SK-N-SH (cell line): Measurements from ENCODE around the gene MRFAP1L1. TPM values are rescaled to one million over a fixed set of nuclear protein-coding genes. Genes with fewer than 3 reads are reported as not detected.
"Not testable (repeated sequence)": the region's sequence is repeated elsewhere in the genome, so short reads cannot be mapped to it uniquely, and the experiment has no call there.

ENCODE experiments used
- CTCF ChIA-PET: fragments of 300-600, 350-600 bp; formaldehyde crosslinking; extraction: SDS; loops from one replicate; lab custom pipeline; 2021; lab: Yijun Ruan, JAX
- POLR2A ChIA-PET: fragments of 350-600 bp; sonication (Branson Sonifier 250); formaldehyde crosslinking; extraction: SDS; loops from one replicate; lab custom pipeline; 2020; ENCODE audit warnings: antibody characterized with exemption, inconsistent platforms; lab: Yijun Ruan, JAX
- DNase-seq: peaks from one replicate; pipeline ENCODE4 v3.0.0; 2012
- H2AFZ ChIP-seq: fragments of 200-600 bp; sonication (generic); 2 replicates; pipeline ENCODE4 v1.8.1; 2016; ENCODE audit warnings: antibody characterized with exemption, mild to moderate bottlenecking, low read depth
- H3F3A ChIP-seq: fragments of 200-600 bp; sonication (generic); replicated peaks from 2 replicates; pipeline ENCODE3; 2016; ENCODE audit warnings: antibody characterized with exemption, mild to moderate bottlenecking; ENCODE audit not compliant: insufficient read depth
- H3K27ac ChIP-seq, 2 experiments: fragments of 200-500 bp in 1 of 2; fragments of 200-600 bp in 1 of 2; sonication (Bioruptor generic) in 1 of 2; sonication (generic), shearing (Covaris generic) in 1 of 2; 2 replicates each; pipeline versions ENCODE4 v1.5.1 to v1.6.1; 2014 to 2016; ENCODE audit warnings: low read depth in 2 of 2, inconsistent platforms in 1 of 2, low read length in 1 of 2, mild to moderate bottlenecking in 1 of 2, mixed read lengths in 1 of 2
- H3K27me3 ChIP-seq: fragments of 200-600 bp; sonication (generic), shearing (Covaris generic); 2 replicates; pipeline ENCODE4 v1.6.1; 2016; ENCODE audit warnings: mixed run types; ENCODE audit not compliant: insufficient read depth
- H3K36me3 ChIP-seq, 2 experiments: fragments of 200-500 bp in 1 of 2; fragments of 200-600 bp in 1 of 2; sonication (Bioruptor generic) in 1 of 2; sonication (generic) in 1 of 2; replicated peaks in 1 of 2; 2 replicates each; pipeline versions ENCODE3 to v1.5.1; 2014 to 2016; ENCODE audit warnings: low read length in 1 of 2, mild to moderate bottlenecking in 1 of 2; ENCODE audit not compliant: insufficient read depth in 2 of 2, control insufficient read depth in 1 of 2
- H3K4me1 ChIP-seq, 2 experiments: fragments of 200-500 bp in 1 of 2; fragments of 200-600 bp in 1 of 2; sonication (Bioruptor generic) in 1 of 2; sonication (generic), shearing (Covaris generic) in 1 of 2; 2 replicates each; pipeline versions ENCODE4 v1.5.1 to v1.6.1; 2014 to 2016; ENCODE audit warnings: low read depth in 1 of 2, low read length in 1 of 2, mixed run types in 1 of 2; ENCODE audit not compliant: insufficient read depth in 2 of 2, control insufficient read depth in 1 of 2
- H3K4me2 ChIP-seq: fragments of 200-600 bp; sonication (generic), shearing (Covaris generic); 2 replicates; pipeline ENCODE4 v1.6.1; 2017; ENCODE audit warnings: mixed run types
- H3K4me3 ChIP-seq, 2 experiments: fragments of 200-500 bp in 1 of 2; fragments of 200-600 bp in 1 of 2; sonication (Bioruptor generic) in 1 of 2; sonication (generic), shearing (Covaris generic) in 1 of 2; 2 replicates each; pipeline versions ENCODE4 v1.5.1 to v1.8.1; 2014 to 2016; ENCODE audit warnings: low read depth in 2 of 2, inconsistent platforms in 1 of 2, low read length in 1 of 2, mild to moderate bottlenecking in 1 of 2, mixed read lengths in 1 of 2, moderate library complexity in 1 of 2
- H3K79me2 ChIP-seq: fragments of 200-600 bp; sonication (generic); 2 replicates; pipeline ENCODE4 v1.8.1; 2017; ENCODE audit warnings: mild to moderate bottlenecking; ENCODE audit not compliant: insufficient read depth
- H3K9ac ChIP-seq: fragments of 200-600 bp; sonication (generic); 2 replicates; pipeline ENCODE4 v1.6.1; 2017; ENCODE audit warnings: mixed run types
- H3K9me2 ChIP-seq: fragments of 200-600 bp; sonication (generic); 2 replicates; pipeline ENCODE4 v1.6.1; 2017; ENCODE audit warnings: mixed run types
- H3K9me3 ChIP-seq: fragments of 200-600 bp; sonication (generic); 2 replicates; pipeline ENCODE4 v1.6.1; 2017; ENCODE audit warnings: mixed run types, mild to moderate bottlenecking, moderate library complexity
- H4K20me1 ChIP-seq: fragments of 200-600 bp; sonication (generic); 2 replicates; pipeline ENCODE4 v1.6.1; 2017; ENCODE audit warnings: mild to moderate bottlenecking, mixed run types; ENCODE audit not compliant: insufficient read depth
- ELF1 ChIP-seq: IDR thresholded peaks from 2 replicates; pipeline ENCODE4 v1.4.0; 2012
- EZH2phosphoT487 ChIP-seq: fragments of 200-600 bp; sonication (generic); IDR thresholded peaks from 2 replicates; pipeline ENCODE4 v1.6.1; 2017; ENCODE audit warnings: low read depth, mixed run types, mild to moderate bottlenecking, antibody characterized with exemption, moderate library complexity, borderline replicate concordance
- FOXM1 ChIP-seq: IDR thresholded peaks from 2 replicates; pipeline ENCODE4 v1.4.0; 2012; ENCODE audit warnings: low read depth, mild to moderate bottlenecking
- GABPA ChIP-seq: IDR thresholded peaks from 2 replicates; pipeline ENCODE4 v1.4.0; 2012; ENCODE audit warnings: low read depth, mild to moderate bottlenecking
- NRF1 ChIP-seq: IDR thresholded peaks from 2 replicates; pipeline ENCODE4 v1.6.1; 2012; ENCODE audit warnings: low read depth, mild to moderate bottlenecking, low read length
- POLR2AphosphoS5 ChIP-seq: IDR thresholded peaks from 2 replicates; pipeline ENCODE4 v1.6.1; 2012; ENCODE audit warnings: low read depth, low read length
- RAD21 ChIP-seq: IDR thresholded peaks from 2 replicates; pipeline ENCODE4 v1.6.1; 2012; ENCODE audit warnings: mild to moderate bottlenecking, low read length
- RCOR1 ChIP-seq: fragments of 150-350 bp; IDR thresholded peaks from 2 replicates; pipeline ENCODE4 v1.6.1; 2017; ENCODE audit warnings: antibody characterized with exemption, low read length
- RFX5 ChIP-seq: IDR thresholded peaks from 2 replicates; pipeline ENCODE4 v1.6.1; 2012; ENCODE audit warnings: mild to moderate bottlenecking, improper control_type of control experiment, low read length
- TCF12 ChIP-seq: IDR thresholded peaks from 2 replicates; pipeline ENCODE4 v1.4.0; 2012
- USF2 ChIP-seq: fragments of 150-350 bp; IDR thresholded peaks from 2 replicates; pipeline ENCODE4 v1.6.1; 2017; ENCODE audit warnings: antibody characterized with exemption, low read length, low read depth, borderline replicate concordance
- WGBS: methylation state at CpG from one replicate; pipeline ENCODE4 v1.1.6; 2017; ENCODE audit warnings: low lambda C conversion rate; 5-methylcytosine and 5-hydroxymethylcytosine counted together
- polyA plus RNA-seq, 3 experiments: library from polyadenylated mRNA; depleted of rRNA; stranded (reverse); fragments of >200 nt; gene quantifications; 2 replicates each; pipeline ENCODE4 v1.2.3, GENCODE V29; 2012
- TF ChIP-seq, protein P1 (sequence below): IDR thresholded peaks from 2 replicates; pipeline ENCODE4 v1.4.0; 2012; ENCODE audit warnings: low read depth, borderline replicate concordance

MRFAP1L1 gene
- polyA plus RNA-seq, 1 of the 3 experiments (the other 2 are of a cell fraction): 60.3 TPM

DNA sequence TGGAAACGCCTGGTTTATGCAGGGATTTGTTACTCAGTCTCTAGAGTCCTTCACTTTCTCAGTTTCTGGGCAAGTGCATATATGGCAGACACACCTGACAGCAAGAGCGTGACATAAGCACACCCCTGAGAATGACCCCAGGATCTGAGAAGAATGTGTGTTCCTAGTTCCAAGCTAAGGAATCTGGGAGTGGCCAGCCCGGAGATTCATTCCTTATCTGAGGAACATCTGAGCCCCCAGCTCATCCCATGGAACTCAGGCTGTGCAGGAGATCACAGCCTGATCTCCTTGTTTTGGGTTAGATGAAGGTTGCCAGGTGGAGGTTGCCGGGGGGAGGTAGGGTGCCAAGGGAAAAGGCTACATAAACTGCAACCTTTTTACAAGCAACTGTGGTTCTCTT lies 49.1 kb upstream of the MRFAP1L1 start:
- Histone ChIP-seq H3K9ac (no peak overlapping the region), H3K4me2 (no peak overlapping the region), H3K9me3 (no peaks in the 10 kb centered on the region), H3K36me3 (no peaks in the 10 kb centered on the region), H3K4me3 (no peak overlapping the region), H3K9me2 (no peaks in the 10 kb centered on the region), H3K4me1 (peaks cover 0 to 14% of the 10 kb centered on the region in 2 experiments; a peak in 1 of 4 replicates), H2AFZ (no peak overlapping the region), H3K79me2 (no peaks in the 10 kb centered on the region), H3K27me3 (no peaks in the 10 kb centered on the region), H3K27ac (no peak overlapping the region), H3F3A (no peaks in the 10 kb centered on the region), H4K20me1 (no peaks in the 10 kb centered on the region)
- DNase-seq: no peak
- no peak for TF ChIP-seq ELF1
- TF ChIP-seq FOXM1: no peak
- no peak for TF ChIP-seq USF2
- no peak for TF ChIP-seq RAD21
- TF ChIP-seq RCOR1: no peak
- no peak for TF ChIP-seq GABPA
- TF ChIP-seq POLR2AphosphoS5: no peak
- TF ChIP-seq, protein P1, sequence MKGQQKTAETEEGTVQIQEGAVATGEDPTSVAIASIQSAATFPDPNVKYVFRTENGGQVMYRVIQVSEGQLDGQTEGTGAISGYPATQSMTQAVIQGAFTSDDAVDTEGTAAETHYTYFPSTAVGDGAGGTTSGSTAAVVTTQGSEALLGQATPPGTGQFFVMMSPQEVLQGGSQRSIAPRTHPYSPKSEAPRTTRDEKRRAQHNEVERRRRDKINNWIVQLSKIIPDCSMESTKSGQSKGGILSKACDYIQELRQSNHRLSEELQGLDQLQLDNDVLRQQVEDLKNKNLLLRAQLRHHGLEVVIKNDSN: no peak
- TF ChIP-seq TCF12: no peak
- TF ChIP-seq NRF1: no peak
- TF ChIP-seq EZH2phosphoT487: no peak
- no peak for TF ChIP-seq RFX5
- WGBS: 75% methylated on average over 4 of the region's 4 CpGs
- ChIA-PET POLR2A (no interaction called here), CTCF (interaction anchor here (1.3 kb wide), 1 partner anchor 16 kb away, joined by 3 read pairs; no protein-coding TSS in a partner anchor)

GRCh38 chr4:6756345-6756744 lies 46.7 kb upstream of the MRFAP1L1 start:
- H3K9ac ChIP-seq, H3K4me3 ChIP-seq, H3K9me2 ChIP-seq, DNase-seq, H3K27me3 ChIP-seq, H3K4me2 ChIP-seq, CTCF ChIA-PET, H4K20me1 ChIP-seq, H3F3A ChIP-seq, H3K27ac ChIP-seq, POLR2A ChIA-PET, H3K4me1 ChIP-seq, H3K36me3 ChIP-seq, H2AFZ ChIP-seq, H3K79me2 ChIP-seq, H3K9me3 ChIP-seq: not testable (repeated sequence)
- 77% methylated on average over 2 of the region's 6 CpGs for WGBS
